AG04449 (cell line): ENCODE data around the gene CBFA2T2.

Experiments
- CTCF ChIA-PET: fragments of 350-600 bp; formaldehyde crosslinking; extraction: SDS; loops from one replicate; lab custom pipeline; 2021; ENCODE audit warnings: antibody characterized with exemption; lab: Yijun Ruan, JAX
- POLR2A ChIA-PET: fragments of 400-600, 350-600 bp; formaldehyde crosslinking; extraction: SDS; loops from one replicate; lab custom pipeline; 2020; ENCODE audit warnings: antibody characterized with exemption, inconsistent platforms; lab: Yijun Ruan, JAX
- DNase-seq: peaks from one replicate; pipeline ENCODE4 v3.0.0-alpha.2; 2010; ENCODE audit warnings: low read depth, low spot score
- H3K4me3 ChIP-seq: 2 replicates; pipeline ENCODE4 v1.5.1; 2011; ENCODE audit warnings: low read depth, mild to moderate bottlenecking, control low read depth, low read length
- TF ChIP-seq, protein P1 (sequence below): IDR thresholded peaks from one replicate; pipeline ENCODE4 v1.5.1; 2011; ENCODE audit warnings: mild to moderate bottlenecking, moderate library complexity, low read length, control low read depth, inconsistent platforms; ENCODE audit not compliant: insufficient read depth; ENCODE audit errors: missing control alignments

Gene CBFA2T2

DNA sequence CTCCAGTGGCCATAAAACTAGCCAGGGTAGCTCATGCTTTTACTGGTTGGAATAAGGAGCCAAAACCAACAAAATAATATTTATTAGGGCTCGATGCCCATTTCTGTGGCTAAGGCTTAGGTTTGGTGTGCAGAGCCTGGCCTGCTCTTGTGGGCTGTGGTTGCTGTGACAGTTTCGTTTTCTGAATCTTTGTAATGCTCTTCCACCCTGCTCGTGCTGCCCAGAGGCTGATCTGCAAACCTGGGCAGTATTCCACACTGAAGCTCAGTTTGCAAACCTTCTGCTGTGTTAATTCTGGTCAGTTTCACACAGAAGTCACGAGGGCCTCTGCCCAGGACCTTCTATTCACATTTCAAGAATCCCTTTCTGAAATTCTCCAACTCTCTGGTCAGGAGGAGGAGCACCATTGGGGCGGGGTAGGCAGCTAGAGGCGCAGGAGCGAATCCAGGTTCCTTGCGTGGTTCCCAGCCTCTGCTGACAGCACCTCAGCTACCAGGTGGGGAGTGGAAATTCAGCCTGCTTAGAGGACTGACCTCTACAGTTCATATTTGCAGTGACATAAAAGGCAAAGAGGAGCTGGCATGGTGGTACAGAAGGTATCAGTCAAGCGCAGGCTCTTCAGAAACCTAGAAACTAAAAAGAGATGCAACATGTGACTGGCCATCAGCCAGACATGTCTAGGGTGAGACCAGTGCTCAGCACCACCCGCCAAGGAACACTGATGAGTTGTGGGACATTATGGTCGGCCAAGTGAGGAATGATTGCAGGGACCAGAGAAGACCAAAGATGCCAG is 157.9 kb downstream of the CBFA2T2 start:
- TF ChIP-seq, protein P1, sequence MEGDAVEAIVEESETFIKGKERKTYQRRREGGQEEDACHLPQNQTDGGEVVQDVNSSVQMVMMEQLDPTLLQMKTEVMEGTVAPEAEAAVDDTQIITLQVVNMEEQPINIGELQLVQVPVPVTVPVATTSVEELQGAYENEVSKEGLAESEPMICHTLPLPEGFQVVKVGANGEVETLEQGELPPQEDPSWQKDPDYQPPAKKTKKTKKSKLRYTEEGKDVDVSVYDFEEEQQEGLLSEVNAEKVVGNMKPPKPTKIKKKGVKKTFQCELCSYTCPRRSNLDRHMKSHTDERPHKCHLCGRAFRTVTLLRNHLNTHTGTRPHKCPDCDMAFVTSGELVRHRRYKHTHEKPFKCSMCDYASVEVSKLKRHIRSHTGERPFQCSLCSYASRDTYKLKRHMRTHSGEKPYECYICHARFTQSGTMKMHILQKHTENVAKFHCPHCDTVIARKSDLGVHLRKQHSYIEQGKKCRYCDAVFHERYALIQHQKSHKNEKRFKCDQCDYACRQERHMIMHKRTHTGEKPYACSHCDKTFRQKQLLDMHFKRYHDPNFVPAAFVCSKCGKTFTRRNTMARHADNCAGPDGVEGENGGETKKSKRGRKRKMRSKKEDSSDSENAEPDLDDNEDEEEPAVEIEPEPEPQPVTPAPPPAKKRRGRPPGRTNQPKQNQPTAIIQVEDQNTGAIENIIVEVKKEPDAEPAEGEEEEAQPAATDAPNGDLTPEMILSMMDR: no peak
- CTCF ChIA-PET: interaction anchor here (2.0 to 10.9 kb wide), 3 partner anchors 17 to 385 kb away, joined by 4 to 99 read pairs (median 8); partner anchors contain the start of genes ACTL10 and C20orf144
- POLR2A ChIA-PET: interaction anchor here (0.7 to 1.4 kb wide), 3 partner anchors 15 to 204 kb away, joined by 3 to 4 read pairs (median 3); partner anchors contain the start of genes C20orf144, CBFA2T2 and SNTA1
- H3K4me3 ChIP-seq: no peak overlapping the region
- DNase-seq: peak; percentile 69

DNA sequence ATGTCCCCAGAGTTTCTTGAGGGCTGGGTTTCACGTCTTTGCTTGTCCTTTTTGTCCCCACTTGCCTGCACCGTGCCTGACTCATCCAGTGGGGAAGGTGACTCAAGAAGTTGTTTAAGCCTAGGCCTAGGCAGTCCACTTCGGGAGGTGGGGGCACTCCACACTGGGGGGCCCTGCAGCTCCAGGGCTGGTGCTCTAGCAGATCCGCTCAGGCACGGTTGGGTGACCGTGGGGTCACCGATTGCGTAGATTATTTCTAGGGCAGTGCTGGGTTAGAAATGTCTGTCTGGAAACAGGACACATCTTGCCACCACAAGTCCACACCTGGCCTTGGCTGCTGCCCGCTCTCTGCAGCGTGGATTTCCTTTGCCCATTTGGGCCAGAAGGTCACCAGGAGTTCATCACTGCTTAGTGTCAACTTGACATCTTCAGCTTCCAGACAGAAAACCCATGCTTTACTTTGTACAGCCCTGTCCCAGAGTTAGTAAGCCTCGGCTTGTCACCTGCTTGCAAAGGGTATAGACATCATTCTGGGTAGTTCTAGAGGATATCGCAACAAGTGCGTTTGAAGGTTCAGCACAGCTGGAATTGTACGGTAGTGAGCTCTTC is 158.6 kb downstream of the CBFA2T2 start:
- ChIA-PET CTCF (interaction anchor here (1.4 to 10.9 kb wide), 4 partner anchors 16 to 386 kb away, joined by 4 to 99 read pairs (median 6); partner anchors contain the start of genes ACTL10 and C20orf144), POLR2A (interaction anchor here (0.8 to 1.4 kb wide), 2 partner anchors 14 to 15 kb away, joined by 3 to 4 read pairs; partner anchors contain the start of gene C20orf144)
- TF ChIP-seq, protein P1: no peak
- no peak for DNase-seq
- no peak overlapping the region for H3K4me3 ChIP-seq

DNA sequence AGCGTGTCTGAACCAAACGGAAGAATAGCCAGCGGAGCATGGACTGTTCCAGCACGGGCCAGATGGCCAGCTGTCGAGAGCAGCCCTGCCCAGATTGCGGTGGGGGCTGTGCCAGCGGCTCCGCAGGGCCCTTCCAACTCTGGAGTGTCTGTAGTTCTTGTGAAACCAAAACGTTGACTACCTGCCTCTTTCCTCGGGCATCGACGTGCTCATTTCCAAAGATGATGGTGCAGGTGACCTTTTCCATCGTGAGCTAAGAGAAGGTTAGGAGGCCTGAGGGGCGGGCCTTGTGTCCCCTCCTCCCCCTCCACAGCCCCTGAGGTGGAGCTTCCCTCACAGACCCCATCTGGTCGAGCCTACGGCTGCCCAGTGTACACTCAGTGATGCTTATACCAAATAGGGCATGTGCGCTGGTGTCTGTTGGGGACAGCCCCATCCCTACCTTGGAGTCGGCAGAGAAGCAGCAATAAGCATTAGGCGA is 159.3 kb downstream of the CBFA2T2 start:
- CTCF ChIA-PET: interaction anchor here (1.4 to 10.9 kb wide), 4 partner anchors 16 to 387 kb away, joined by 4 to 99 read pairs (median 6); partner anchors contain the start of genes ACTL10 and C20orf144
- no peak for DNase-seq
- POLR2A ChIA-PET: interaction anchor here (0.8 to 1.4 kb wide), 2 partner anchors 13 to 14 kb away, joined by 3 to 4 read pairs; partner anchors contain the start of gene C20orf144

DNA sequence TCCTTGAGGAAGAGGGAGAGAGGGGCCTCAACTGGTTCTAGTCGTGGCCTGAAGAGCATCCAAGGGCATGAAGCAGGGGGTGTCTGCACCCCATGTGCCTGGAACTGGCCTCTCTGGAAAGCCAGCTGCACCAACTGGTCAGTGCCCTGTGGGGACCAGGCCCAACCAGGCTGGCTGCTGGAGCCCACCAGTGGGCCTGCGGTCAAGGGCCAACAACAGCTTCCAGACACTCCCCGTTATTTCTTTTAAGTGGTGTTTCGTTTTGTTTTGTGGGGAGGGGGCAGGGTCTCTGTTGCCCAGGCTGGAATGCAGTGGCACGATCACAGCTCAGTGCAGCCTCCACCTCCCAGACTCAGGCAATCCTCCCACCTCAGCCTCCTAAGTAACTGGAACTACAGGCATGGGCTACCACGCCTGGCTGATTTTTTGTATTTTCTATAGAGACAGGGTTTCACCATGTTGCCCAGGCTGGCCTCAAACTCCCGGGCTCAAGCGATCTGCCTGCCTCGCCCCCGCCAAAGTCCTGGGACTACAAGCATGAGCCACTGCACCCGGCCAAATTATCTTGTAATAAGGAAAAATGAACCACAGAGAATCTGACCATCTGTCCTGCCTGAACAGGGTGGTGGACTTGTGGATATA is 160.3 kb downstream of the CBFA2T2 start:
- TF ChIP-seq, protein P1: no peak
- no peak for DNase-seq
- POLR2A ChIA-PET: no interaction called here
- no peak overlapping the region for H3K4me3 ChIP-seq
- CTCF ChIA-PET: interaction anchor here (2.4 to 10.9 kb wide), 2 partner anchors 15 to 193 kb away, joined by 8 to 99 read pairs; partner anchors contain the start of genes ACTL10 and C20orf144

More for the DNA sequence above, 159.3 kb downstream of the CBFA2T2 start:
- TF ChIP-seq, protein P1: no peak
- H3K4me3 ChIP-seq: no peak overlapping the region

DNA sequence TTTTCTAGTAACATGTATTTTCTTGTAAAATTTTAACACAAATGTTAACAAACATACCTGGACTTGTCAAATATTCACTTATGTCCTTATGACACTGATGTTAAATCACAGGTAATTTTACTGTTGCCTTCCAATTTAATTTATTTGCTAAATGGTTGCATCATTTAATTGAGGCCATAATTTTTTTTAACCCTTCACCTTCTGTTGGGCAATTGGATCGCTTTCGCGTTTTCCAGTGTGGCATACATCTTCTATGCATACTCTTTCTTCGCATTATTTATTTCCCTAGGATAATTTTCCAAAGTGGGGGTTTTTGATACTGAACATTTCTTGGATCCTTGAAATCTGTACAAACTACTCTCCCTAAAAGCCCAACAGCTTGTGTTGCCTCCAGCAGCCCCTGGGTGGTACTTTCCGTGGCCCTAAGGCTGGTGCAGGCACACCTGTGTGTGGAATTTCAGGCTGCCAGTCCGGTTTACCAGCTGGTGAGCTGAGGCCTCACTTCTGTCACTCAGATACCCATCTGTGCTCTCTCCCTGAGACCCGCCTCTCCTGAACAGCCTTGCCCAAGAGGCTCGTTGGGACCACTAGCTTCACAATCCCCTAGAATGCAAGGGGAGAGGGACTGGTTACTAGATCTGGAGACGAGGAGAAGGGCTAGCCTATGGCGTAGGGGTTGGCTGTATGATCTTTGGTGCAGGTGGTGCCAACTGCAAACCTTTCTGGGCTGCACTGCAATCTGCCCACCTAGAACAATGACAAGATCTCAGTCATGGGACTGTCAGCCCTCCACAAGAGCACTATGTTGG is 161.1 kb downstream of the CBFA2T2 start:
- ChIA-PET POLR2A (no interaction called here), CTCF (interaction anchor here (0.9 to 10.9 kb wide), 8 partner anchors 14 to 216 kb away, joined by 3 to 99 read pairs (median 13); partner anchors contain the start of genes ACTL10, C20orf144 and SNTA1)
- TF ChIP-seq, protein P1: no peak
- no peak for DNase-seq
- H3K4me3 ChIP-seq: no peak overlapping the region
